Measurements from ENCODE around the gene CSF2. TPM values are rescaled to one million over a fixed set of nuclear protein-coding genes. Genes with fewer than 3 reads are reported as not detected.

The CSF2 gene
- total RNA-seq, 2 experiments from 2014 or later, result 61.5 to 64.1 TPM

DNA sequence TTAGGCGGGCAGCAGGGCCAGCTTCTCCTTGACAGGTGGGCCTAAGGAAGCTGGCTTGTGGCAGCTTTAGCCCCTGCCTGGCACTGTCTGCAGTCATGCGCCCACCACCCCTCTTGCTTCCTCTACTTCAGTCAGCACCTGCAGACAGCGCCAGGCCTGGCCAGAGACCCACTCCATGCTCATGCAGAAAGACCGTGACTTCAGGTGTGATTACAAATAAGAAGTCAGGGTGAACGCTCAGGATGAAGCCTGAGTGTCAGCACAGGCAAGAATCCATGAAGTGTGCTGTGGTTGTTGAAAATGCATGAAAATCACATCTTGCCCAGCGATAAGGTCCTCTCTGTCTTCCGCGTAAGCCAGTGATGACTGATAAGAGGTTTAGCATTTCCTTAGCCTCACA lies 3.4 kb downstream of the CSF2 start:
- TF ChIP-seq, protein P1, sequence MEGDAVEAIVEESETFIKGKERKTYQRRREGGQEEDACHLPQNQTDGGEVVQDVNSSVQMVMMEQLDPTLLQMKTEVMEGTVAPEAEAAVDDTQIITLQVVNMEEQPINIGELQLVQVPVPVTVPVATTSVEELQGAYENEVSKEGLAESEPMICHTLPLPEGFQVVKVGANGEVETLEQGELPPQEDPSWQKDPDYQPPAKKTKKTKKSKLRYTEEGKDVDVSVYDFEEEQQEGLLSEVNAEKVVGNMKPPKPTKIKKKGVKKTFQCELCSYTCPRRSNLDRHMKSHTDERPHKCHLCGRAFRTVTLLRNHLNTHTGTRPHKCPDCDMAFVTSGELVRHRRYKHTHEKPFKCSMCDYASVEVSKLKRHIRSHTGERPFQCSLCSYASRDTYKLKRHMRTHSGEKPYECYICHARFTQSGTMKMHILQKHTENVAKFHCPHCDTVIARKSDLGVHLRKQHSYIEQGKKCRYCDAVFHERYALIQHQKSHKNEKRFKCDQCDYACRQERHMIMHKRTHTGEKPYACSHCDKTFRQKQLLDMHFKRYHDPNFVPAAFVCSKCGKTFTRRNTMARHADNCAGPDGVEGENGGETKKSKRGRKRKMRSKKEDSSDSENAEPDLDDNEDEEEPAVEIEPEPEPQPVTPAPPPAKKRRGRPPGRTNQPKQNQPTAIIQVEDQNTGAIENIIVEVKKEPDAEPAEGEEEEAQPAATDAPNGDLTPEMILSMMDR (IDR thresholded peaks at IDR 0.05), result no peak
- intact Hi-C loops (cut with micrococcal nuclease), result no loop called here
- DNase-seq (no peak), ATAC-seq (no peak)
- Mint-ChIP-seq H3K36me3 (ENCODE audit: low read depth) (peaks cover 20% of the 10 kb centered on the region), H3K4me3 (peak overlapping the region; percentile 74), H3K4me1 (ENCODE audit: low read depth) (peaks cover 56% of the 10 kb centered on the region), H3K9me3 (no peaks in the 10 kb centered on the region), H3K27me3 (no peaks in the 10 kb centered on the region), H3K27ac (peak overlapping the region; percentile 44)
- ChIA-PET POLR2A (interaction anchor here (1.1 kb wide), 1 partner anchor 17 kb away, joined by 3 read pairs; no protein-coding TSS in a partner anchor), CTCF (interaction anchor here (0.5 to 1.4 kb wide), 2 partner anchors 12 to 113 kb away, joined by 3 to 5 read pairs; no protein-coding TSS in a partner anchor)

DNA sequence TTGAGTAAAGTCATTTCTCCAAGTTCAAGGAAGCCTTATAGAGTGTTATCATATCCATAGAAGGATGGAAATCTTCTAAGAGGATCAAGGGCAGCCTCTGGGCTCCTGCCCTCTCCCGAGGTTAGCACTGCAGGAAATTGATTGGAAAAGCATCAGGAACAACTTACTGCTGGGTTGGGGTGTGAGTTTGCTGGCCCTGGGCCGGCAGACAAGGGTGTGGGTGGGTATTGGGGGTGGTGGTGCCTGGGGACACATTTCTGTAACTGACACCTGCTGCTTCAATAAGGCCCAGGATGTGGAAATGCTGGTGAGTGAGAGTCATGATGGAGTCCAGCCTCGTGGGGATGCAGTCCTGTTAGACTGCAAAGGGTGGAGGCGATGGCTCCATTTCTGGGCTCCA lies 5.5 kb downstream of the CSF2 start:
- POLR2A ChIA-PET, result interaction anchor here (1.6 kb wide), 1 partner anchor 19 kb away, joined by 5 read pairs; no protein-coding TSS in a partner anchor
- DNase-seq, result no peak

DNA sequence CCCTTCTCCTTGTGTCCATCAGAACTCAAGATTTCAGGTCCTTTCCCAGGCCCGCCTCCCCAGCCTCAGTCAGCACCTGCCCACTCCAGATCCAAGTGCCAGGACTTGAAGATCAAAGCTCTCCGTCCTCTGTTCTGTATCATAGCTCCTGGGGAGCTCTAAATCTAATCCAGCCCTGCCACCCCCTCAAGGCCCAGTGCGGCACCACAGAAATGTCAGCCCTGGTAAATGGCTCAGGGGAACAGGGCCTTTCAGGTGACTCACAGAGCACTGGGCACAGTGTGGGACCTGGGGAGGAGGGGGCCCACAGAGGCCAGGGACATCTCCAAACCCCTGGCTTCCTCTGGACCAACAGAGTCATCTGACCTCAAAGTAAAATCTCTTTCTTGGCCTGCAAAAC lies 6.0 kb downstream of the CSF2 start:
- POLR2A ChIA-PET, result interaction anchor here (1.7 kb wide), 1 partner anchor 13 kb away, joined by 4 read pairs; no protein-coding TSS in a partner anchor
- no peak overlapping the region for H3K4me3 Mint-ChIP-seq
- no peaks in the 10 kb centered on the region for H3K27me3 Mint-ChIP-seq
- TF ChIP-seq, protein P1 (IDR thresholded peaks at IDR 0.05), result no peak
- H3K4me1 Mint-ChIP-seq (ENCODE audit: low read depth), result peaks cover 59% of the 10 kb centered on the region
- DNase-seq (no peak), ATAC-seq (no peak)
- CTCF ChIA-PET, result interaction anchor here (0.9 to 1.0 kb wide), 2 partner anchors 14 to 100 kb away, joined by 3 read pairs; no protein-coding TSS in a partner anchor
- intact Hi-C loops (cut with micrococcal nuclease), result no loop called here
- H3K36me3 Mint-ChIP-seq (ENCODE audit: low read depth), result peaks cover 15% of the 10 kb centered on the region
- no peak overlapping the region for H3K27ac Mint-ChIP-seq
- no peaks in the 10 kb centered on the region for H3K9me3 Mint-ChIP-seq

More for the DNA sequence above, 5.5 kb downstream of the CSF2 start:
- no peaks in the 10 kb centered on the region for H3K9me3 Mint-ChIP-seq
- CTCF ChIA-PET, result interaction anchor here (1.0 kb wide), 1 partner anchor 101 kb away, joined by 3 read pairs; no protein-coding TSS in a partner anchor
- H3K27me3 Mint-ChIP-seq, result no peaks in the 10 kb centered on the region
- TF ChIP-seq, protein P1 (IDR thresholded peaks at IDR 0.05), result no peak
- no peak overlapping the region for H3K4me3 Mint-ChIP-seq
- no peak for ATAC-seq
- H3K4me1 Mint-ChIP-seq (ENCODE audit: low read depth), result peaks cover 57% of the 10 kb centered on the region
- peak overlapping the region; percentile 32 for H3K27ac Mint-ChIP-seq
- intact Hi-C loops (cut with micrococcal nuclease), result no loop called here
- peaks cover 19% of the 10 kb centered on the region for H3K36me3 Mint-ChIP-seq (ENCODE audit: low read depth)

DNA sequence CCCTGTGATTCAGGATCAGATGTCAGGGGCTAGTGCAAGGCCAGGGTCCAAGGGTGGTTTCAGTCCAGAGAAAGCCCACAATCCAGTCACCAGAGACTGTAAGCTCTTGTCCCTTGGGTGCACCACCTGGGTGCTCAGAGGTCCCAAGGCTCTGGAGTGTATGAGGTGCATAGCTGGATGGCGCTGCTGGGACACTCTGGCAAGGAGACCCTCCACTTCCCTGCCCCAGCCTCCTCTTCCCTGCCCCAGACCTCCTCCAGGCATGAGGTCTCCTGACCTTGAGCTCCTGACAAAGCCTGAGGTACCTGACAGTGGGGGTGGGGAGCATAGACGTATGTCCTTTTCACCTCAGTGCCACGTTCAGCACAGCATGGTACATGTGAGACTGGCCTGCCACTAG lies 7.0 kb downstream of the CSF2 start:
- DNase-seq (no peak), ATAC-seq (no peak)
- Mint-ChIP-seq H3K27me3 (no peaks in the 10 kb centered on the region), H3K27ac (no peak overlapping the region), H3K4me3 (no peak overlapping the region), H3K4me1 (ENCODE audit: low read depth) (peaks cover 63% of the 10 kb centered on the region), H3K36me3 (ENCODE audit: low read depth) (peaks cover 5% of the 10 kb centered on the region), H3K9me3 (no peaks in the 10 kb centered on the region)
- POLR2A ChIA-PET, result interaction anchor here (0.9 to 3.5 kb wide), 3 partner anchors 9 to 22 kb away, joined by 3 to 17 read pairs (median 4); no protein-coding TSS in a partner anchor
- intact Hi-C loops (cut with micrococcal nuclease), result no loop called here
- TF ChIP-seq, protein P1 (IDR thresholded peaks at IDR 0.05), result no peak
- CTCF ChIA-PET, result interaction anchor here (0.8 to 1.5 kb wide), 2 partner anchors 18 to 158 kb away, joined by 3 to 6 read pairs; no protein-coding TSS in a partner anchor

DNA sequence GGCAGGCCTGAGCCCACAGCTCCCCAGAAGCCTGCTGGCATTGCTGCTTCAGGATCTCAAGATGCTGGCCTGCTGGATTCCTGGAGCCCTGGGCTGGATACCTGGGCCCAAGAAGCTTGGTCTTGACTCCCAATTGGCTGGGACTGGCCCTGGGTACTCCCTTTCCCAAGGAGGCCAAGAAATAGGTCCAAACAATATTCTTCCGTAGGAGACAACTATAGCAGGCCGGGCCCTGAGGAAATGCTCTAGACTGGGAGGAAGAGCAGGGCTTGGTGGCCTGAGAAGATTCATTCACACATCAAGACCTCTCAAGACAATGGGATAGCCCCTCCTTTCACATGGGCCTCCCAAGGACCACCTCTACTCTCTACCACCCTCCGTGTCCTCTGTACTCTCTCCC lies 7.9 kb downstream of the CSF2 start:
- Mint-ChIP-seq H3K4me3 (no peak overlapping the region), H3K27me3 (no peaks in the 10 kb centered on the region), H3K4me1 (ENCODE audit: low read depth) (peaks cover 65% of the 10 kb centered on the region), H3K27ac (peak overlapping the region; percentile 1), H3K36me3 (ENCODE audit: low read depth) (peaks cover under 1% of the 10 kb centered on the region), H3K9me3 (no peaks in the 10 kb centered on the region)
- TF ChIP-seq, protein P1 (IDR thresholded peaks at IDR 0.05), result no peak
- CTCF ChIA-PET, result interaction anchor here (0.8 to 1.5 kb wide), 3 partner anchors 19 to 60 kb away, joined by 3 to 6 read pairs (median 3); no protein-coding TSS in a partner anchor
- POLR2A ChIA-PET, result interaction anchor here (0.9 to 3.5 kb wide), 3 partner anchors 9 to 21 kb away, joined by 3 to 17 read pairs (median 4); no protein-coding TSS in a partner anchor
- intact Hi-C loops (cut with micrococcal nuclease), result no loop called here
- DNase-seq, result no peak
- no peak for ATAC-seq
